ENCODE measurements around the gene MEI4.
"Not testable (repeated sequence)": the region's sequence is repeated elsewhere in the genome, so short reads cannot be mapped to it uniquely, and the experiment has no call there.

Gene MEI4

GRCh38 chr6:77740380-77740779 lies 87.5 kb downstream of the MEI4 start:
- H3K9me3 Mint-ChIP-seq: no peaks in the 10 kb centered on the region
- no peaks in the 10 kb centered on the region for H3K36me3 Mint-ChIP-seq (ENCODE audit: low read depth)
- H3K27me3 Mint-ChIP-seq: no peaks in the 10 kb centered on the region
- no peak for DNase-seq
- no peak overlapping the region for H3K27ac Mint-ChIP-seq
- H3K4me3 Mint-ChIP-seq: no peak overlapping the region
- no peaks in the 10 kb centered on the region for H3K4me1 Mint-ChIP-seq (ENCODE audit: low read depth)

DNA sequence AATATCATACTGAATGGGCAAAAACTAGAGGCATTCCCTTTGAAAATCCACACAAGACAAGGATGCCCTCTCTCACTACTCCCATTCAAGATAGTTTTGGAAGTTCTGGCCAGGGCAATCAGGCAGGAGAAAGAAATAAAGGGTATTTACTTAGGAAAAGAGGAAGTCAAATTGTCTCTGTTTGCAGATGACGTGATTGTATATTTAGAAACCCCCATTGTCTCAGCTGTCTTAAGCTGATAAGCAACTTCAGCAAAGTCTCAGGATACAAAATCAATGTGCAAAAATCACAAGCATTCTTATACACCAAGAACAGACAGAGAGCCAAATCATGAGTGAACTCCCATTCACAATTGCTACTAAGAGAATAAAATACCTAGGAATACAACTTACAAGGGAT lies 99.3 kb downstream of the MEI4 start:
- H3K27ac Mint-ChIP-seq; H3K27me3 Mint-ChIP-seq; H3K4me3 Mint-ChIP-seq; H3K36me3 Mint-ChIP-seq (ENCODE audit: low read depth); H3K4me1 Mint-ChIP-seq (ENCODE audit: low read depth); DNase-seq: not testable (repeated sequence)
- peaks cover 11% of the 10 kb centered on the region for H3K9me3 Mint-ChIP-seq

GRCh38 chr6:77762386-77762785 lies 109.5 kb downstream of the MEI4 start:
- H3K27ac Mint-ChIP-seq: no peak overlapping the region
- H3K4me1 Mint-ChIP-seq (ENCODE audit: low read depth): no peaks in the 10 kb centered on the region
- H3K4me3 Mint-ChIP-seq: no peak overlapping the region
- no peak for DNase-seq
- peaks cover 6% of the 10 kb centered on the region for H3K9me3 Mint-ChIP-seq
- H3K27me3 Mint-ChIP-seq: no peaks in the 10 kb centered on the region
- H3K36me3 Mint-ChIP-seq (ENCODE audit: low read depth): no peaks in the 10 kb centered on the region

- no peak overlapping the region for H3K27ac Mint-ChIP-seq
- H3K27me3 Mint-ChIP-seq: no peaks in the 10 kb centered on the region
- H3K9me3 Mint-ChIP-seq: peaks cover 6% of the 10 kb centered on the region
- no peaks in the 10 kb centered on the region for H3K36me3 Mint-ChIP-seq (ENCODE audit: low read depth)
- H3K4me3 Mint-ChIP-seq: no peak overlapping the region
- no peak for DNase-seq
- H3K4me1 Mint-ChIP-seq (ENCODE audit: low read depth): no peaks in the 10 kb centered on the region
Measured at GRCh38 chr6:77763124-77763523, 110.3 kb downstream of the MEI4 start.

GRCh38 chr6:77764364-77764763 lies 111.5 kb downstream of the MEI4 start:
- Mint-ChIP-seq H3K4me3 (no peak overlapping the region), H3K36me3 (ENCODE audit: low read depth) (no peaks in the 10 kb centered on the region), H3K9me3 (peaks cover 6% of the 10 kb centered on the region), H3K4me1 (ENCODE audit: low read depth) (no peaks in the 10 kb centered on the region), H3K27ac (no peak overlapping the region), H3K27me3 (no peaks in the 10 kb centered on the region)
- DNase-seq: no peak

DNA sequence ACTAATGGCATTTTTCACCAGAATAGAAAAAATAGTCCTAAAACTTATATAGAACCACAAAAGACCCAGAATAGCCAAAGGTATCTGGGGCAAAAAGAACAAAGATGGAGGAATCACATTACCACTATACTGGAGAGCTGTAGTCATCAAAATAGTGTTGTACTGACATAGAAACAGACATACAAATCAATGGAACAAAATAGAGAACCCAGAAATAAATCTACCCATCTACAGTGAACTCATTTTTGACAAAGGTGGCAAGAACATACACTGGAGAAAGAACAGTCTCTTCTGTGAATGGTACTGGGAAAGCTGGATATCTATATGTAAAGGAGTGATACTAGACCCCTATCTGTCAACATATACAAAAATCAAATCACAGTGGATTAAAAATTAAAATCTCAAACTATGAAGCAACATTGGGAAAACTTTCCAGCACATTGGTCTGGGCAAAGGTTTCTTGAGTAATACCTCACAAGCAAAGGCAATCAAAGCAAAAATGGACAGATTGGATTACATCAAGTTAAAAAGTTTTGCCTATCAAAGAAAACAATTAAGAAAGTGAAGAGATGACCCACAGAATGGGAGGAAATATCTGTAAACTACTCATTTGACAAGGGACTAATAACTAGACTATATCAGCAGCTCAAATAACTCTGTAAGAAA lies 120.5 kb downstream of the MEI4 start:
- no peaks in the 10 kb centered on the region for H3K27me3 Mint-ChIP-seq
- no peak overlapping the region for H3K27ac Mint-ChIP-seq
- no peak overlapping the region for H3K4me3 Mint-ChIP-seq

DNA sequence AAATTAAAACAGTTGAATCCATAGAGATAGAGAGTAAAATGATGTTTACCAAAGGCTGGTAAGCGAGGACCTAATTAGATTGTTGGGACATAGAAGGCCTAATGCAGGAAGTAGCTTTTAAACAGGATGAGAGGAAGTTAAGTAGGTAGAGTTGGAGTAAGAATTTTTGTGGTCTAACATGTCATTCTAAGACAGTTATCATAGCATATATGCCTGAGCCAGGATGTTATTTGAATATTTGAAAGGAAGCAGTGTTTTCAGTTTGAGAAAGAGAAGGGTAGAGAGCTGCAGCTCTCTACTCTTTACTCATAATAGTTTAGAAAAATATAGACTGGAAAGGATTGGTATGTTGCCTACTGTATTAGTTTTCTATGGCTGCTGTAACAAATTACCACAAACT lies 121.6 kb downstream of the MEI4 start:
- H3K4me3 Mint-ChIP-seq: no peak overlapping the region
- no peak overlapping the region for H3K27ac Mint-ChIP-seq
- H3K9me3 Mint-ChIP-seq: peaks cover 14% of the 10 kb centered on the region
- no peak for DNase-seq
- no peaks in the 10 kb centered on the region for H3K36me3 Mint-ChIP-seq (ENCODE audit: low read depth)
- H3K27me3 Mint-ChIP-seq: no peaks in the 10 kb centered on the region
- no peaks in the 10 kb centered on the region for H3K4me1 Mint-ChIP-seq (ENCODE audit: low read depth)

More for the DNA sequence above, 120.5 kb downstream of the MEI4 start:
- H3K4me1 Mint-ChIP-seq (ENCODE audit: low read depth): no peaks in the 10 kb centered on the region
- H3K36me3 Mint-ChIP-seq (ENCODE audit: low read depth): no peaks in the 10 kb centered on the region
- peaks cover 14% of the 10 kb centered on the region for H3K9me3 Mint-ChIP-seq
- DNase-seq: no peak

- H3K36me3 Mint-ChIP-seq (ENCODE audit: low read depth): no peaks in the 10 kb centered on the region
- H3K27ac Mint-ChIP-seq: no peak overlapping the region
- H3K4me1 Mint-ChIP-seq (ENCODE audit: low read depth): no peaks in the 10 kb centered on the region
- no peaks in the 10 kb centered on the region for H3K27me3 Mint-ChIP-seq
- H3K4me3 Mint-ChIP-seq: no peak overlapping the region
- DNase-seq: no peak
- H3K9me3 Mint-ChIP-seq: peaks cover 14% of the 10 kb centered on the region
Measured at GRCh38 chr6:77776441-77776840, 123.6 kb downstream of the MEI4 start.

GRCh38 chr6:77778527-77778926 lies 125.7 kb downstream of the MEI4 start:
- H3K27me3 Mint-ChIP-seq: no peaks in the 10 kb centered on the region
- H3K4me3 Mint-ChIP-seq: no peak overlapping the region
- no peaks in the 10 kb centered on the region for H3K36me3 Mint-ChIP-seq (ENCODE audit: low read depth)
- peaks cover 7% of the 10 kb centered on the region for H3K9me3 Mint-ChIP-seq
- no peaks in the 10 kb centered on the region for H3K4me1 Mint-ChIP-seq (ENCODE audit: low read depth)
- no peak overlapping the region for H3K27ac Mint-ChIP-seq
- DNase-seq: no peak

GRCh38 chr6:77786935-77787629 lies 134.2 kb downstream of the MEI4 start:
- Mint-ChIP-seq H3K27me3 (no peaks in the 10 kb centered on the region), H3K27ac (no peak overlapping the region), H3K4me3 (no peak overlapping the region), H3K4me1 (ENCODE audit: low read depth) (no peaks in the 10 kb centered on the region), H3K36me3 (ENCODE audit: low read depth) (no peaks in the 10 kb centered on the region), H3K9me3 (peaks cover 9% of the 10 kb centered on the region)
- no peak for DNase-seq

GRCh38 chr6:77796824-77797809 lies 144.3 kb downstream of the MEI4 start:
- no peak for DNase-seq
- Mint-ChIP-seq H3K27me3 (no peaks in the 10 kb centered on the region), H3K27ac (no peak overlapping the region), H3K9me3 (peaks cover 20% of the 10 kb centered on the region), H3K36me3 (ENCODE audit: low read depth) (no peaks in the 10 kb centered on the region), H3K4me3 (no peak overlapping the region), H3K4me1 (ENCODE audit: low read depth) (no peaks in the 10 kb centered on the region)

GRCh38 chr6:77812304-77812703 lies 159.5 kb downstream of the MEI4 start:
- H3K4me1 Mint-ChIP-seq (ENCODE audit: low read depth): no peaks in the 10 kb centered on the region
- H3K27ac Mint-ChIP-seq: no peak overlapping the region
- H3K27me3 Mint-ChIP-seq: no peaks in the 10 kb centered on the region
- H3K4me3 Mint-ChIP-seq: no peak overlapping the region
- peaks cover 2% of the 10 kb centered on the region for H3K9me3 Mint-ChIP-seq
- H3K36me3 Mint-ChIP-seq (ENCODE audit: low read depth): no peaks in the 10 kb centered on the region
- no peak for DNase-seq

- Mint-ChIP-seq H3K9me3 (peaks cover 4% of the 10 kb centered on the region), H3K4me3 (no peak overlapping the region), H3K27ac (no peak overlapping the region), H3K36me3 (ENCODE audit: low read depth) (no peaks in the 10 kb centered on the region), H3K27me3 (no peaks in the 10 kb centered on the region), H3K4me1 (ENCODE audit: low read depth) (no peaks in the 10 kb centered on the region)
- no peak for DNase-seq
Measured at GRCh38 chr6:77813090-77813489, 160.3 kb downstream of the MEI4 start.

DNA sequence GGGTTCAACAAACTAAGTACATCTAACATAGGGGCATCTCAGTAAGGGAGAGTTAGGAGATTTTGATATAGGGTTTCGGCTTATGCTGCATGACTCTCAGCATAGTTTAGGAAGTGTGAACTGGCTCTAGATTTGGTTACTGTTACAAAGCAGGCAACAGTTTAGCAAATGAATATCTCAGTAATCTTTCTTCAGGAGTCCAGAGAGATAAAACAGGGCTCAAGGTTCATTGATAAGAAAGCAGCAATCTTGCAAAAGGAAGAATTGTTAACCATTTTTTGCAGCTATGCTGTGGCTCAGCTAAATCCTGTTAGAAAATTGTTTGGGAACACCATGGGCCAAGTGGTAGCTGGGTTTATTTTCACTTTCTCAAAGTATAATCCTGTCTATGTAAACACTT lies 161.3 kb downstream of the MEI4 start:
- H3K4me1 Mint-ChIP-seq (ENCODE audit: low read depth): no peaks in the 10 kb centered on the region
- no peak overlapping the region for H3K27ac Mint-ChIP-seq
- H3K27me3 Mint-ChIP-seq: no peaks in the 10 kb centered on the region
- DNase-seq: no peak
- H3K36me3 Mint-ChIP-seq (ENCODE audit: low read depth): no peaks in the 10 kb centered on the region
- no peak overlapping the region for H3K4me3 Mint-ChIP-seq
- H3K9me3 Mint-ChIP-seq: peaks cover 4% of the 10 kb centered on the region

- peaks cover 4% of the 10 kb centered on the region for H3K9me3 Mint-ChIP-seq
- no peaks in the 10 kb centered on the region for H3K4me1 Mint-ChIP-seq (ENCODE audit: low read depth)
Measured at GRCh38 chr6:77815531-77815930, 162.7 kb downstream of the MEI4 start.

More at GRCh38 chr6:77815531-77815930, 162.7 kb downstream of the MEI4 start:
- Mint-ChIP-seq H3K4me3 (no peak overlapping the region), H3K36me3 (ENCODE audit: low read depth) (no peaks in the 10 kb centered on the region), H3K27me3 (no peaks in the 10 kb centered on the region), H3K27ac (no peak overlapping the region)
- no peak for DNase-seq

Measured in activated T-cell treated with anti-CD3 and anti-CD28 coated beads, Interleukin-2, amount 50 U/mL, for 24 hours (primary cell).